Subcutaneous adipose tissue (tissue), 4 donors: ENCODE results near the gene MAP2K5. TPM values are rescaled to one million over a fixed set of nuclear protein-coding genes. Genes with fewer than 3 reads are reported as not detected.

Experiments used
- total RNA-seq, 4 donors: library from RNA; depleted of rRNA; stranded (reverse); fragments of >200 nt; gene quantifications; one replicate each; pipeline ENCODE4 v1.1.0, GENCODE V29; 2016
- TF ChIP-seq, protein P1 (sequence below): fragments of 450-650 bp; IDR thresholded peaks from one replicate; pipeline ENCODE4 v1.5.1; 2016; ENCODE audit warnings: low read depth, mild to moderate bottlenecking, control low read depth, antibody characterized with exemption, moderate library complexity

The MAP2K5 gene
- total RNA-seq, 4 donors from 2014 or later, result 20.7 to 23.4 (median 22.3) TPM

DNA sequence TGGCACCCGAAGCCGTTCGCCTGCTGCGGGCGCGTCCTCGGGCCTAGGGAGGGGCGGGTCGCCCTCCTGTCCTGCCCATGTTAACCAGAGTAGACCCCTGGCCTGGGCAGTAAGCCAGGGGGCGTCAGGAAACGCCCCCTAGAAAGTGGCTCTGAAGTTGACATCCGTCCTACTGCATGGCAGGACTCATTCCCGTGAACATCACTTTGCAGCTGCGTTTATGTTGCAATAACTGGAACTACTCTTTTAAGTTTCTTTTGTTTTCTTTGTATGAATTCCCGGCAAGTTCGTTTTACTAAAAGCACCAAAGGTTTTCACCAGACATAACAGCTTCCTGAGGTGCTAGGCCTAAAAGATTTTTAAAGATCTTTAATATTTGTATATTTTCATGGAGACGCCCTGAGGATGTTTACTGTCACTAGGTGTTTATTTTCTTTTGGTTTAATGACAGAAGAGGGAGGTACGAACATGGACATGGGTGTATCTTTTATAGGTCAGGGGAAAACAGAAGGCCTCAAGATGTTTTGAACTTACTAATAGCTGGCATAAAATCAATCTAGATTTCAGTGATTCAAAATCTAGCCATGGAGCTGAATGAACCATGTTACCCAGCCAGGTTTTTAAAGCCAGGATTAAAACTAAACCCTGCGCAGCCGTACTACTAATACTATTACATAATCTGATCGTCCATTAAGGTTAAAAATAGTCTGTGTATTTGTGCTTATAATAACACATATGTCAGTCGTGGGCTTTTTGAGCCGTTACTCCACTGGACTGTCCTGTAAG, 20.5 kb upstream of the MAP2K5 start:
- TF ChIP-seq, protein P1, sequence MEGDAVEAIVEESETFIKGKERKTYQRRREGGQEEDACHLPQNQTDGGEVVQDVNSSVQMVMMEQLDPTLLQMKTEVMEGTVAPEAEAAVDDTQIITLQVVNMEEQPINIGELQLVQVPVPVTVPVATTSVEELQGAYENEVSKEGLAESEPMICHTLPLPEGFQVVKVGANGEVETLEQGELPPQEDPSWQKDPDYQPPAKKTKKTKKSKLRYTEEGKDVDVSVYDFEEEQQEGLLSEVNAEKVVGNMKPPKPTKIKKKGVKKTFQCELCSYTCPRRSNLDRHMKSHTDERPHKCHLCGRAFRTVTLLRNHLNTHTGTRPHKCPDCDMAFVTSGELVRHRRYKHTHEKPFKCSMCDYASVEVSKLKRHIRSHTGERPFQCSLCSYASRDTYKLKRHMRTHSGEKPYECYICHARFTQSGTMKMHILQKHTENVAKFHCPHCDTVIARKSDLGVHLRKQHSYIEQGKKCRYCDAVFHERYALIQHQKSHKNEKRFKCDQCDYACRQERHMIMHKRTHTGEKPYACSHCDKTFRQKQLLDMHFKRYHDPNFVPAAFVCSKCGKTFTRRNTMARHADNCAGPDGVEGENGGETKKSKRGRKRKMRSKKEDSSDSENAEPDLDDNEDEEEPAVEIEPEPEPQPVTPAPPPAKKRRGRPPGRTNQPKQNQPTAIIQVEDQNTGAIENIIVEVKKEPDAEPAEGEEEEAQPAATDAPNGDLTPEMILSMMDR, result no peak

DNA sequence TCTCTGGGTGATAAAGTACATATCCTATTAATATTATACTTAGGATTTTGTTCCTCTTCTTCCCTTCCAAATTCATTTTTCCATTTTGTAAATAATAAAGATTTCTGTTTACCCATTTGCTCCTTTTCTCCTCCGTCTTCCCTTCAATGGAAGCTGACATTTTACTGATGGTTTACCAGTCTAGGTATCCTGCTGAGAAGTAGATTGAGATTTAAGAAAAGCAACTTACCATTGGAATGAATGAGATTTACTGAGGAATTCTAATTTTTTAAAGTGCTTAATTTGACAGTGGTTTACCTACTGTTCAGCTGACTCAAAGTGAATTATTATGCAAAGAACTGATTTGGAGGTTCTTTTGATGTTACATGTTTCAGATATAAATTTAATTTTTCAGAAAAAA, 19.2 kb upstream of the MAP2K5 start:
- TF ChIP-seq, protein P1, result no peak

DNA sequence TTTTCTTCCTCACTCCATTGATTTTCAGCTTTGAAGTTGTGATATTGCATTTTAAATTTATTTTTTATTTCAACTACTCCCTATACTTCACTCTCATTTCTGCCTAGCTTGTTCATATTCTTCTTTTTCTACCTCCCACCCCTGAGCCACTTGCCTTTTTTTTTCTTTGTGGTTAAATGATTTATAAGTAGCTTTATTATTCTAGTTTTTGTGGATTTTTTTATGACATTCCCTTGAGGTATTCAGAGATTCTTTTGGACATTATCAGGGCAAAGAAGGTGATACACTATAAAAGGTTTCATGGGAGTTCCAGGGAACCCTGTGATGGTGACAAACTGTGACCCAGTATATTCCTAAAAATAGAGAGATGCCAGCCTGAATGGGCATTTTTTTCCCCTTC, 18.3 kb upstream of the MAP2K5 start:
- TF ChIP-seq, protein P1, result no peak

DNA sequence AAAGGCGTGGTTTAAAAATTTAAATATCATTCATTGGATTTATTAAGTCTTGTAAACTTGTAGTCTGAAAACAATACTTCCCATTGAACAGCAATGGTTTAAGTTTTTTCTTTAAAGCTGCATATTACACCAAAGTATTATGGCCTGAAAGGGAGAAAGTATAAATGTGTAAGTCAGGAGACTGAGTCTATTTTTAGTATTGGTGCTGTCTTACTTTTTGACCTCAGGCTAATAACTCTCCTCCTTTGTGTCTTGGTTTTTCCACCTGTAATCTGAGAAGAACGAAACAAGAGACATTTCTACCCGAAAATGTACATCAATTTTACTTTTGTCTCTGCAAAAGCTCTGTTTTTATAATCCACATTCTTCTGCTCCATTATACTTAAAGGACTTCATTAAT, 14.0 kb upstream of the MAP2K5 start:
- TF ChIP-seq, protein P1, result no peak

DNA sequence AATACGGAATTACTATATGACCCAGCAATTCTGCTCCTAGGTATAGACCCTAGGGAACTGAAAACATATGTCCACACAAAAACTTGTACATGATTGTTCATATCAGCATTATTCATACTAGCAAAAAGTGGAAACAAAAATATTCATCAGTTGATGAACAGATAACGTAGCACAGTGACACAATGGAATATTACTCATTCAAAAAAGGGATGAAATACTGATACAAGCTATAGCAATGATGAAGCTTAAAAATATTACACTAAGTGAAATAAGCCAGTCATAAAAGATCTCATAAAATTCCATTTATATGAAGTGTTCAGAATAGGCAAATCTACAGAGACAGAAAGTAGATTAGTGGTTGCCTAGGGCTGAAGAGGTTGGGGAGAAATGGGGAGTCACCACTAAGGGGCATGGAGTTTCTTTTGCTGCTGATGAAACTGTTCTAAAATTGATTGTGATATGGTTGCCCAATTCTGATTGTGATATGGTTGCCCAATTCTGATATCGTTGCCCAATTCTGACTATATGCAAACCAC, 11.1 kb upstream of the MAP2K5 start:
- TF ChIP-seq, protein P1, result no peak

DNA sequence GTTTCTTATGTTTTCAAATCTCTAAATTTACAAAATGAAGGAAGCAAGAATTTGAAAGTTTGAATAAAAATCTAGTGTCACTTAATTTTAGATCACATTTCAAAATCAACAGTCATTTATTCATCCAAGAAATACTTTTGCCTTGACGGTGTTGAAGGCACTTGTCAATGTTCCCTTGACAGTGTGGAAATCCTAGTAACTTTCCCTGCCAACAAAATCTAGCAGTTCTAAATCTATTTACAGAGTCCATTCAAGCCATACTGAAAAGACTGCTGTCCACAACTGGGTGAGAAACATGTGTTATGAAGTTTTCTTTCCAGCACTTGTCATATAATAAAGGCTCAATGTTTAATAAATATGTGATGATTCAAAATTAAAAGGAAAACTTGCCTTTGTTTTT, 8.6 kb upstream of the MAP2K5 start:
- TF ChIP-seq, protein P1, result no peak

DNA sequence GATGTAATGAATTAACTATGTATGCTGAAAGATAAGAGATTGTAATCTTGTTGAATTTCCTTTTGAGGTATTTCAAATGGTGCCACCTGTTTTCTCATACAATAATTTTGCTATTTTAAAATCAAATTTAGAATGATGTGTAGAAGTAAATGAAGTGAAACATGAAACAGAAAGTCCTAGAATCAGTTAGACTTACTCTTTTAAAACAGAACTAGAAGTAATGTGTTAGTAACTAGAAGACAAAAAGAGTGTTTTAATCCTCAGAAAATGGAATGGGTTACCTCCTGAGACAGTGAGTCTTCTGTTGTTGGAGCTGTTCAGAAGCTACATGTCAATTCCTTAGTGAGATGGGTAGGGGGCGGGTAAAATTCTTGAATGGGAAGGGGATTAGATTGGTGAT, 8.1 kb upstream of the MAP2K5 start:
- TF ChIP-seq, protein P1, result no peak
